Neural progenitor cell (in vitro differentiated cells): ENCODE data around the gene DBH. TPM values are rescaled to one million over a fixed set of nuclear protein-coding genes. Genes with fewer than 3 reads are reported as not detected.
A peak's percentile ranks its signal among the peaks of the same experiment; 100 is the strongest.

Experiments used
- DNase-seq: peaks from one replicate; pipeline ENCODE4 v3.0.0-alpha.2; 2016; ENCODE audit warnings: low spot score
- H2AFZ ChIP-seq: fragments of 200-600 bp; sonication (generic); replicated peaks from 2 replicates; pipeline ENCODE4 v1.6.1; 2016; ENCODE audit warnings: antibody characterized with exemption
- H3F3A ChIP-seq: fragments of 200-600 bp; sonication (generic); 2 replicates; pipeline ENCODE4 v1.6.1; 2016; ENCODE audit warnings: antibody characterized with exemption, low read depth
- H3K27ac ChIP-seq: fragments of 200-600 bp; sonication (generic); 2 replicates; pipeline ENCODE4 v1.5.1; 2016; ENCODE audit warnings: mild to moderate bottlenecking
- H3K27me3 ChIP-seq: fragments of 200-600 bp; sonication (generic); 2 replicates; pipeline ENCODE4 v1.6.1; 2016; ENCODE audit warnings: mild to moderate bottlenecking, moderate library complexity
- H3K36me3 ChIP-seq: fragments of 200-600 bp; sonication (generic); 2 replicates; pipeline ENCODE4 v1.5.1; 2016
- H3K4me1 ChIP-seq: fragments of 200-600 bp; sonication (generic); 2 replicates; pipeline ENCODE4 v1.6.1; 2016; ENCODE audit warnings: mixed run types
- H3K4me2 ChIP-seq: fragments of 200-600 bp; sonication (generic); 2 replicates; pipeline ENCODE4 v1.6.1; 2016
- H3K4me3 ChIP-seq: fragments of 200-600 bp; sonication (generic); 2 replicates; pipeline ENCODE4 v1.5.1; 2016
- H3K79me2 ChIP-seq: fragments of 200-600 bp; sonication (generic); 2 replicates; pipeline ENCODE4 v1.6.1; 2016; ENCODE audit warnings: low read depth
- H3K9ac ChIP-seq: fragments of 200-600 bp; sonication (generic); 2 replicates; pipeline ENCODE4 v1.6.1; 2016
- H3K9me3 ChIP-seq: fragments of 200-600 bp; sonication (generic); 2 replicates; pipeline ENCODE4 v1.5.1; 2016; ENCODE audit warnings: low read depth
- H4K20me1 ChIP-seq: fragments of 200-600 bp; sonication (generic); 2 replicates; pipeline ENCODE4 v1.6.1; 2016; ENCODE audit warnings: low read depth
- H3K27ac Mint-ChIP-seq: 3 replicates; pipeline ENCODE4 v1.8.0; 2021; ENCODE audit warnings: mixed read lengths
- H3K27me3 Mint-ChIP-seq: 2 replicates; pipeline ENCODE4 v1.8.0; 2022; ENCODE audit warnings: low read depth, mild to moderate bottlenecking, inconsistent platforms, moderate library complexity, mixed read lengths; ENCODE audit not compliant: insufficient read depth
- H3K36me3 Mint-ChIP-seq: 3 replicates; pipeline ENCODE4 v1.8.0; 2021; ENCODE audit warnings: mixed read lengths
- H3K4me1 Mint-ChIP-seq: 3 replicates; pipeline ENCODE4 v1.8.0; 2021; ENCODE audit warnings: mixed read lengths
- H3K4me3 Mint-ChIP-seq: 3 replicates; pipeline ENCODE4 v1.8.0; 2021; ENCODE audit warnings: mild to moderate bottlenecking, moderate library complexity, mixed read lengths
- H3K9me3 Mint-ChIP-seq: 3 replicates; pipeline ENCODE4 v1.8.0; 2020; ENCODE audit warnings: mixed read lengths
- EZH2 ChIP-seq: fragments of 200-600 bp; sonication (generic); IDR thresholded peaks from 2 replicates; pipeline ENCODE4 v1.6.1; 2017; ENCODE audit warnings: antibody characterized with exemption, mild to moderate bottlenecking, moderate library complexity
- EZH2phosphoT487 ChIP-seq: fragments of 200-600 bp; sonication (generic); IDR thresholded peaks from 2 replicates; pipeline ENCODE4 v1.6.1; 2017; ENCODE audit warnings: antibody characterized with exemption
- total RNA-seq: library from RNA; depleted of rRNA; stranded (reverse); fragments of >200 nt; gene quantifications from 2 replicates; pipeline ENCODE4 v1.2.3, GENCODE V29; 2015; ENCODE audit warnings: low replicate concordance
- TF ChIP-seq, protein P1 (sequence below): fragments of 200-600 bp; sonication (generic); IDR thresholded peaks from 2 replicates; pipeline ENCODE4 v1.5.1; 2017; ENCODE audit warnings: antibody characterized with exemption, mild to moderate bottlenecking

The DBH gene
- total RNA-seq, 1 donor from 2014 or later = not detected

DNA sequence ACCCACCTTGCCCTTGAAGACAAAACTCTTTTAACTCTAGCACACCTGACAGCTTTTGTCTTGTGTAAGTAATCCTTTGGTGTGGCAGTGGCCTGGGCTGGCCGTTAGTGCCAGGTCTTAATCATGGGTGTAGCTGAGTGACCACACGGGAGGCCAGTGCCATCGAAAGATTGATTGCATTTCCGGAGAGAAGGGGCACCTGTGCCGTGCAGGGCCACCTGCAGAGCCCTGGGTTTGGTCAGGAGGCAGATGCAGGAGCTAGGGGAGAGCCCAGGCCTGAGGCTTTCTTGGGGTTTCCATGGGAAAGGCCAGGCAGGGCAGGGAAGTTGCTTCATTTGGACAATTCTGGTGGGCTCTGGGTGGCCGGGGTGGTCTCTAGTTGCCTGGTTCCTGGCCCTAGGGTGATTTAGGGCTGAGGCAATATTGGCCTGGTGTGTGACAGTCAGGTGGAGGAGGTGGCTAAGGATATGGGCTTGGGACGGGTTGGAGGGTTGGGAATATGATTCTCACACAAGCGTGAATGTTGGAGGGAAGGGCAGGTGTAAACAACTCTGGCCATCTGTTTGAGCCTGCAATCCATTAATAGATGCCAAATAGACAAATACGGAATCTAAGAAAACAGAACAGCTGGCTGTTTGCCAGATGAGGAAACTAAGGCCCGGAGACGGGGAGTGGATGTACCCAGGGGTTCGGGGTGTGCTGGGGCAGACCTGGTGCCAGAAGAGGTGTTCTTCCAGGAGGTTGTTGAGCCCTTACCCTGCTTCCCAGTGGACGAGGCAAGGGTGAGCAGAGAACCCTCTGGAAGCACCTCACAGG, 4.6 kb downstream of the DBH start:
- H3K4me3 ChIP-seq = no peak overlapping the region
- Mint-ChIP-seq H3K27ac (peak overlapping the region; percentile 84), H3K4me3 (no peak overlapping the region), H3K4me1 (peaks cover 35% of the 10 kb centered on the region), H3K36me3 (no peaks in the 10 kb centered on the region), H3K27me3 (peaks cover 11% of the 10 kb centered on the region), H3K9me3 (no peaks in the 10 kb centered on the region)
- H3K36me3 ChIP-seq = no peaks in the 10 kb centered on the region
- H3K27me3 ChIP-seq = no peaks in the 10 kb centered on the region
- no peak overlapping the region for H3K4me2 ChIP-seq
- H3K9ac ChIP-seq = no peak overlapping the region
- H3F3A ChIP-seq = no peaks in the 10 kb centered on the region
- DNase-seq = no peak
- H4K20me1 ChIP-seq = no peaks in the 10 kb centered on the region
- no peak overlapping the region for H2AFZ ChIP-seq
- H3K4me1 ChIP-seq = peaks cover 18% of the 10 kb centered on the region
- TF ChIP-seq EZH2 (no peak), EZH2phosphoT487 (no peak)
- TF ChIP-seq, protein P1, sequence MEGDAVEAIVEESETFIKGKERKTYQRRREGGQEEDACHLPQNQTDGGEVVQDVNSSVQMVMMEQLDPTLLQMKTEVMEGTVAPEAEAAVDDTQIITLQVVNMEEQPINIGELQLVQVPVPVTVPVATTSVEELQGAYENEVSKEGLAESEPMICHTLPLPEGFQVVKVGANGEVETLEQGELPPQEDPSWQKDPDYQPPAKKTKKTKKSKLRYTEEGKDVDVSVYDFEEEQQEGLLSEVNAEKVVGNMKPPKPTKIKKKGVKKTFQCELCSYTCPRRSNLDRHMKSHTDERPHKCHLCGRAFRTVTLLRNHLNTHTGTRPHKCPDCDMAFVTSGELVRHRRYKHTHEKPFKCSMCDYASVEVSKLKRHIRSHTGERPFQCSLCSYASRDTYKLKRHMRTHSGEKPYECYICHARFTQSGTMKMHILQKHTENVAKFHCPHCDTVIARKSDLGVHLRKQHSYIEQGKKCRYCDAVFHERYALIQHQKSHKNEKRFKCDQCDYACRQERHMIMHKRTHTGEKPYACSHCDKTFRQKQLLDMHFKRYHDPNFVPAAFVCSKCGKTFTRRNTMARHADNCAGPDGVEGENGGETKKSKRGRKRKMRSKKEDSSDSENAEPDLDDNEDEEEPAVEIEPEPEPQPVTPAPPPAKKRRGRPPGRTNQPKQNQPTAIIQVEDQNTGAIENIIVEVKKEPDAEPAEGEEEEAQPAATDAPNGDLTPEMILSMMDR = no peak
- no peaks in the 10 kb centered on the region for H3K79me2 ChIP-seq
- H3K27ac ChIP-seq = no peak overlapping the region
- no peaks in the 10 kb centered on the region for H3K9me3 ChIP-seq

DNA sequence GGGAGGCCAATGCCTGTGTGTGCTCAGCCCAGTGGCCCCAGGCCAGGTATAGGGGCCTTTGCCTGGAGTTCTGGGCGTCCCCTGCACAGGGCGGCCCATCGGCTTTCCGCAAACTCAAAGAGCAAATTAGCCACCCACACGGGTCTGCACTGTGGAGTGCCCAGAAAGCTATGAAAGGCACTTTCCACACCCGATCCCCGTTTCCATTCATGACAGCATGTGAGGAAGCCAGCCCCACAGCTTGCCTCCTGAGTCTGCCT, 5.2 kb downstream of the DBH start:
- Histone ChIP-seq H3K27me3 (no peaks in the 10 kb centered on the region), H2AFZ (no peak overlapping the region), H3K4me1 (peaks cover 18% of the 10 kb centered on the region), H3K4me2 (no peak overlapping the region), H4K20me1 (no peaks in the 10 kb centered on the region), H3F3A (no peaks in the 10 kb centered on the region), H3K36me3 (no peaks in the 10 kb centered on the region), H3K79me2 (no peaks in the 10 kb centered on the region), H3K27ac (no peak overlapping the region), H3K9ac (no peak overlapping the region), H3K9me3 (no peaks in the 10 kb centered on the region), H3K4me3 (no peak overlapping the region)
- no peak for TF ChIP-seq EZH2
- TF ChIP-seq EZH2phosphoT487 = no peak
- TF ChIP-seq, protein P1 = no peak
- H3K27ac Mint-ChIP-seq = no peak overlapping the region
- H3K4me1 Mint-ChIP-seq = peaks cover 35% of the 10 kb centered on the region
- H3K4me3 Mint-ChIP-seq = no peak overlapping the region
- H3K36me3 Mint-ChIP-seq = no peaks in the 10 kb centered on the region
- H3K9me3 Mint-ChIP-seq = no peaks in the 10 kb centered on the region
- DNase-seq = no peak
- peaks cover 11% of the 10 kb centered on the region for H3K27me3 Mint-ChIP-seq

DNA sequence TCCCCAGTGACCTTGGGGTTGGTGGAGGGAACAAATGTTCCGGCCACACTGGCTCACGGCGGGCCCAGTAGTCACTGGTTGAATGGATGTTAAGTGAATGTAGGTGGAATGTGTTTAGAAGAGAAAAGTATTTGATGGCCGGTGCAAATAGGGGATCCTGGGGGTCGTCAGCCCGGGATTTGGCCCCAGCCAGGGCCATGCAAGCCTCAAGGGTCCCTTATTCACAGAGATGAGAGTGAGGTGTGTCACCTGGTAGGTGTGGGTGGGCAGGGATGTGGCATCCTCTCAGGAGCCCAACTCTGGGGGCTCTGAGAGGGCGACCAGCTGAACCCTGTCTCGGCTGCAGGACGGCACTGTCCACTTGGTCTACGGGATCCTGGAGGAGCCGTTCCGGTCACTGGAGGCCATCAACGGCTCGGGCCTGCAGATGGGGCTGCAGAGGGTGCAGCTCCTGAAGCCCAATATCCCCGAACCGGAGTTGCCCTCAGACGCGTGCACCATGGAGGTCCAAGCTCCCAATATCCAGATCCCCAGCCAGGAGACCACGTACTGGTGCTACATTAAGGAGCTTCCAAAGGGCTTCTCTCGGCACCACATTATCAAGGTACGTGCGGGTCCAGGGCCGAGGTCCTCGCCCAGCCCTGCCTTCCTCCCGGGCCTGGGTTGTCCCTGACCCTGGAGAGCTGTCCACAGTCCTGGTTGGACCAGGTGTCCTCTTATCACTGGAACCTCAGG, 5.9 kb downstream of the DBH start:
- Mint-ChIP-seq H3K27ac (no peak overlapping the region), H3K36me3 (no peaks in the 10 kb centered on the region), H3K9me3 (no peaks in the 10 kb centered on the region), H3K4me3 (no peak overlapping the region), H3K27me3 (peaks cover 11% of the 10 kb centered on the region), H3K4me1 (peaks cover 31% of the 10 kb centered on the region)
- DNase-seq = no peak
- H3K79me2 ChIP-seq = no peaks in the 10 kb centered on the region
- TF ChIP-seq, protein P1 = no peak
- TF ChIP-seq EZH2phosphoT487 = no peak
- no peak for TF ChIP-seq EZH2
- no peak overlapping the region for H3K4me2 ChIP-seq
- H3K9ac ChIP-seq = no peak overlapping the region
- H2AFZ ChIP-seq = no peak overlapping the region
- no peak overlapping the region for H3K27ac ChIP-seq
- H3K27me3 ChIP-seq = no peaks in the 10 kb centered on the region
- H4K20me1 ChIP-seq = no peaks in the 10 kb centered on the region
- no peaks in the 10 kb centered on the region for H3K9me3 ChIP-seq
- peaks cover 18% of the 10 kb centered on the region for H3K4me1 ChIP-seq
- no peaks in the 10 kb centered on the region for H3F3A ChIP-seq
- no peaks in the 10 kb centered on the region for H3K36me3 ChIP-seq
- H3K4me3 ChIP-seq = no peak overlapping the region
